ENCODE measurements around the gene ADGRA1. TPM values are rescaled to one million over a fixed set of nuclear protein-coding genes. Genes with fewer than 3 reads are reported as not detected.

ADGRA1 gene
- total and polyA plus RNA-seq, 2 donors (not counting 3 experiments of a cell fraction or from before 2014, with no cell fraction given): not detected

GRCh38 chr10:133157662-133158436 is 70.1 kb downstream of the ADGRA1 start:
- intact Hi-C loops (cut with micrococcal nuclease) (no loop called here), dilution Hi-C loops (cut with MboI; ENCODE audit: extremely low pct_ligation_motif_present, low sequenced_read_pairs) (no loop called here)
- H3K79me2 ChIP-seq (ENCODE audit: control insufficient read depth, insufficient read depth, low read length): no peaks in the 10 kb centered on the region
- H3K9me1 ChIP-seq (replicated peaks; ENCODE audit: control insufficient read depth, extremely low read depth, insufficient read depth, low read length): no peaks in the 10 kb centered on the region
- H3K4me1 ChIP-seq (ENCODE audit: control insufficient read depth, extremely low read depth, insufficient read depth, low read length): no peaks in the 10 kb centered on the region
- TF ChIP-seq FOS (IDR thresholded peaks at IDR 0.05; ENCODE audit: borderline replicate concordance, insufficient read depth, low read length) (no peak), POLR2A (IDR thresholded peaks at IDR 0.05; ENCODE audit: low read depth, low read length) (no peak), EZH2 (IDR thresholded peaks at IDR 0.05; ENCODE audit: borderline replicate concordance, low read depth, low read length, severe bottlenecking) (no peak), GATA2 (IDR thresholded peaks at IDR 0.05; ENCODE audit: insufficient read depth, insufficient read length, low read depth, low read length) (no peak), MYC (IDR thresholded peaks at IDR 0.05; ENCODE audit: low read depth, low read length) (no peak), POLR2AphosphoS5 (IDR thresholded peaks at IDR 0.05; ENCODE audit: insufficient read depth, low read depth, low read length) (no peak), JUN (IDR thresholded peaks at IDR 0.05; ENCODE audit: borderline replicate concordance, insufficient read depth, insufficient read length, low read depth) (no peak), CTCF (IDR thresholded peaks at IDR 0.05; ENCODE audit: extremely low read depth in 1 of 2, insufficient read depth in 1 of 2, low read depth in 1 of 2, low read length in 2 of 2) (no peak), MAX (IDR thresholded peaks at IDR 0.05; ENCODE audit: insufficient read depth, insufficient read length) (no peak)
- H3K9me3 ChIP-seq (replicated peaks; ENCODE audit: control insufficient read depth, insufficient read depth, low read length): no peaks in the 10 kb centered on the region
- H3K36me3 ChIP-seq (ENCODE audit: control insufficient read depth in 2 of 2, extremely low read depth in 1 of 2, insufficient read depth in 2 of 2, low read length in 2 of 2): no peaks in the 10 kb centered on the region
- H2AFZ ChIP-seq (ENCODE audit: low read depth, low read length): no peak overlapping the region
- H3K27ac ChIP-seq (ENCODE audit: insufficient read depth, low read depth, low read length): no peak overlapping the region
- FAIRE-seq: no peak
- H3K27me3 ChIP-seq (ENCODE audit: control insufficient read depth in 2 of 2, insufficient read depth in 2 of 2, low read length in 2 of 2): peaks cover 3 to 12% of the 10 kb centered on the region in 2 experiments
- ChIA-PET CTCF (no interaction called here), POLR2A (no interaction called here)
- no TSS peak for BruUV-seq (replicated peaks)
- no peaks in the 10 kb centered on the region for H4K20me1 ChIP-seq (replicated peaks; ENCODE audit: control insufficient read depth, extremely low read depth, insufficient read depth, low read length)
- no peak for DNase-seq (ENCODE audit: low read depth, low spot score)
- no peak overlapping the region for H3K4me2 ChIP-seq (ENCODE audit: insufficient read depth, low read length)
- H3K4me3 ChIP-seq (replicated peaks in 1 of 3; ENCODE audit: insufficient read depth in 1 of 3, low read depth in 1 of 3, low read length in 3 of 3): no peak overlapping the region
- H3K9ac ChIP-seq (replicated peaks; ENCODE audit: extremely low read depth, insufficient read depth, low read length): no peak overlapping the region
